NT2/D1 (cell line): ENCODE results near the gene PGBD5.

Experiments used
- SUZ12 ChIP-seq: IDR thresholded peaks from 2 replicates; pipeline ENCODE4 v1.6.1; 2011; ENCODE audit not compliant: insufficient read length, insufficient read depth; ENCODE audit errors: extremely low read depth
- YY1 ChIP-seq: IDR thresholded peaks from 2 replicates; pipeline ENCODE4 v1.6.1; 2011; ENCODE audit not compliant: insufficient read length, insufficient read depth
- ZNF274 ChIP-seq: IDR thresholded peaks from 2 replicates; pipeline ENCODE4 v1.6.1; 2011; ENCODE audit warnings: mild to moderate bottlenecking, low read depth, low read length

- no peak for TF ChIP-seq ZNF274
- TF ChIP-seq SUZ12 = no peak
- TF ChIP-seq YY1 = no peak
Measured at GRCh38 chr1:230271300-230272035, 154.7 kb downstream of the PGBD5 start.
